ENCODE results near the gene OR6C2. TPM values are rescaled to one million over a fixed set of nuclear protein-coding genes. Genes with fewer than 3 reads are reported as not detected.
A peak's percentile ranks its signal among the peaks of the same experiment; 100 is the strongest.
"Not testable (repeated sequence)": the region's sequence is repeated elsewhere in the genome, so short reads cannot be mapped to it uniquely, and the experiment has no call there.

Gene OR6C2
- total RNA-seq, 6 donors from 2014 or later, result 2.1 TPM; not detected in 5

- 85 to 87% methylated on average over 3 of the region's 3 CpGs for WGBS, 2 donors
- no peaks in the 10 kb centered on the region for H3K36me3 ChIP-seq
- no peak within 1 kb of the TSS for H3K27ac ChIP-seq
- DNase-seq (no peak), ATAC-seq (ENCODE audit: low FRiP score in 2 of 2) (no peak)
- H3K9me3 ChIP-seq, result no peaks in the 10 kb centered on the region
- H3K27me3 ChIP-seq, result no peaks in the 10 kb centered on the region
- no peaks in the 10 kb centered on the region for H3K4me1 ChIP-seq
- no peak within 1 kb of the TSS for H3K4me3 ChIP-seq
- TF ChIP-seq POLR2A (IDR thresholded peaks at IDR 0.05), result no peak
- no peak for TF ChIP-seq EP300 (IDR thresholded peaks at IDR 0.05)
- TF ChIP-seq CTCF (IDR thresholded peaks at IDR 0.05), result no peak
- no peak for TF ChIP-seq POLR2AphosphoS5 (IDR thresholded peaks at IDR 0.05)
These were observed 26.4 kb downstream of the OR6C2 start, which contains the start of gene OR6C70 for GRCh38 chr12:55470088-55470829. OR6C70 (minus strand) TSS chr12:55470138; CDS start chr12:55470138, 0 bp downstream.

GRCh38 chr12:55472264-55472663 lies 28.4 kb downstream of the OR6C2 start:
- Histone ChIP-seq H3K4me3 (no peak overlapping the region), H3K36me3 (no peaks in the 10 kb centered on the region), H3K4me1 (no peaks in the 10 kb centered on the region), H3K9me3 (no peaks in the 10 kb centered on the region), H3K27ac (no peak overlapping the region), H3K27me3 (no peaks in the 10 kb centered on the region)
- 96 to 98% methylated on average over 1 of the region's 1 CpG for WGBS, 2 donors
- no peak for ATAC-seq (ENCODE audit: low FRiP score in 2 of 2)
- TF ChIP-seq EP300 (IDR thresholded peaks at IDR 0.05), result no peak
- DNase-seq, result no peak

- peak in 1 of 2 donors; percentile 64 for DNase-seq
- H3K27me3 ChIP-seq; ATAC-seq (ENCODE audit: low FRiP score in 2 of 2); H3K9me3 ChIP-seq; H3K4me1 ChIP-seq; H3K36me3 ChIP-seq; H3K27ac ChIP-seq; H3K4me3 ChIP-seq: not testable (repeated sequence)
- 97% methylated on average over 27 of the region's 29 CpGs; no CpG with 5 or more reads in 1 of the 2 donors for WGBS, 2 donors
These were observed 35.3 kb downstream of the OR6C2 start for GRCh38 chr12:55479136-55479535.

- 83 to 100% methylated on average over 2 to 5 of the region's 13 CpGs for WGBS, 2 donors
- H3K4me3 ChIP-seq; H3K9me3 ChIP-seq; H3K27ac ChIP-seq; H3K4me1 ChIP-seq; ATAC-seq (ENCODE audit: low FRiP score in 2 of 2); H3K27me3 ChIP-seq; H3K36me3 ChIP-seq: not testable (repeated sequence)
- peak in 1 of 2 donors; percentile 17 for DNase-seq
These were observed 40.4 kb downstream of the OR6C2 start for GRCh38 chr12:55484284-55484683.

- Histone ChIP-seq H3K9me3 (no peaks in the 10 kb centered on the region), H3K4me1 (no peaks in the 10 kb centered on the region), H3K27me3 (no peaks in the 10 kb centered on the region), H3K27ac (no peak within 1 kb of the TSS), H3K36me3 (no peaks in the 10 kb centered on the region), H3K4me3 (no peak within 1 kb of the TSS)
- ATAC-seq (ENCODE audit: low FRiP score in 2 of 2) (no peak), DNase-seq (no peak)
- no peak for TF ChIP-seq EP300 (IDR thresholded peaks at IDR 0.05)
- TF ChIP-seq CTCF (IDR thresholded peaks at IDR 0.05), result no peak
- no peak for TF ChIP-seq POLR2A (IDR thresholded peaks at IDR 0.05)
- no peak for TF ChIP-seq POLR2AphosphoS5 (IDR thresholded peaks at IDR 0.05)
- 69 to 72% methylated on average over 2 of the region's 2 CpGs for WGBS, 2 donors
These were observed 48.2 kb downstream of the OR6C2 start, which contains the start of gene OR6C68 for GRCh38 chr12:55492078-55492477. OR6C68 (plus strand) TSS chr12:55492378; CDS start chr12:55492378, 0 bp downstream.

- TF ChIP-seq POLR2AphosphoS5 (IDR thresholded peaks at IDR 0.05) (no peak), EP300 (IDR thresholded peaks at IDR 0.05) (no peak), CTCF (IDR thresholded peaks at IDR 0.05) (no peak), POLR2A (IDR thresholded peaks at IDR 0.05) (no peak)
- DNase-seq, result no peak
- Histone ChIP-seq H3K36me3 (no peaks in the 10 kb centered on the region), H3K4me1 (no peaks in the 10 kb centered on the region), H3K4me3 (no peak overlapping the region), H3K27ac (no peak overlapping the region), H3K27me3 (no peaks in the 10 kb centered on the region), H3K9me3 (no peaks in the 10 kb centered on the region)
- no peak for ATAC-seq (ENCODE audit: low FRiP score in 2 of 2)
- 78 to 81% methylated on average over 5 of the region's 5 CpGs for WGBS, 2 donors
These were observed 51.6 kb downstream of the OR6C2 start for GRCh38 chr12:55495490-55495889.
